Brain microvascular endothelial cell (primary cell): ENCODE measurements around the gene TBC1D7.

ENCODE experiments used
- DNase-seq: peaks from one replicate; pipeline ENCODE4 v3.0.0-alpha.2; 2020
- H3K27ac ChIP-seq: fragments of 250-450 bp; sonication (Bioruptor Pico); 2 replicates; pipeline ENCODE4 v1.5.1; 2020; ENCODE audit warnings: mild to moderate bottlenecking, moderate library complexity
- H3K27me3 ChIP-seq: fragments of 250-450 bp; sonication (Bioruptor Pico); replicated peaks from 2 replicates; pipeline ENCODE4 v1.5.1; 2020; ENCODE audit warnings: mild to moderate bottlenecking
- H3K36me3 ChIP-seq: fragments of 250-450 bp; sonication (Bioruptor Pico); replicated peaks from 2 replicates; pipeline ENCODE4 v1.5.1; 2020; ENCODE audit warnings: mild to moderate bottlenecking
- H3K4me3 ChIP-seq: 2 replicates; pipeline ENCODE4 v1.5.1; 2011; ENCODE audit warnings: low read depth, mild to moderate bottlenecking, control low read depth, low read length, moderate library complexity
- in situ Hi-C: cut with HindIII; loops from 2 replicates; pipeline ENCODE4 v1.10.0; 2017; ENCODE audit warnings: low sequenced_read_pairs, low pct_ligation_motif_present
- TF ChIP-seq, protein P1 (sequence below): IDR thresholded peaks from 2 replicates; pipeline ENCODE4 v1.5.1; 2011; ENCODE audit warnings: low read depth, mild to moderate bottlenecking, moderate library complexity, low read length, control low read depth, inconsistent platforms; ENCODE audit errors: missing control alignments

Gene TBC1D7

DNA sequence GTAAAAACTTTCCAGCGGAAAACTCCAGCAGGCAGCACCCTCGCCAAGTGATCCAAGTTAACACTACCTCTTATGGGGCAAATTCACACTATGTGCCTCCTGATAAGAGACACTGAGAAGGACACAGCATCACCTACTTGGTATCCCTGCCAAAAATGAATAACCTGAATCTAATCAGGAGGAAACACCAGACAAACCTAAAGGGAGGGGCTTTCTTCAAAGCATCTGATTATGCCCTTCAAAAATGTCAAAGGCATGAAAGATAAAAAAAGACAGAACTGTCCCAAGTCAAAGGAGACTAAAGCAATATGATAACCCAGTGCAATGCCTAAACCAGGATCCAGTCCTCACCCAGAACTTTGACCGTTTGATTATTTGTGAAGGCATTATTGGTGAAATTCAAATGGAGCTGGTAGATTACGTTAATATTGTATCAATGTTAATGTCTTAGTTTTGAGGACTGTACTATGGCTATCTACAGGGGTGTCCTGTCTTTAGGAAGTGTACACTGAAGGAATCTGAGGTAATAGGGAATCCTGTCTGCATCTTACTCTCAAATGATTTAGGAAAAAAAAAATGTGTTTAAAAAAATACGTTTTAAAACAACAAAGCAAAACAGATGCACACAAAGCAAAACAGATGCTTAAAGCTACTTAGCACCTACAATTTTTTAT is 8.3 kb downstream of the TBC1D7 start:
- Histone ChIP-seq H3K27ac (no peak overlapping the region), H3K27me3 (no peaks in the 10 kb centered on the region), H3K36me3 (peaks cover 41% of the 10 kb centered on the region), H3K4me3 (no peak overlapping the region)
- no peak for DNase-seq
- TF ChIP-seq, protein P1, sequence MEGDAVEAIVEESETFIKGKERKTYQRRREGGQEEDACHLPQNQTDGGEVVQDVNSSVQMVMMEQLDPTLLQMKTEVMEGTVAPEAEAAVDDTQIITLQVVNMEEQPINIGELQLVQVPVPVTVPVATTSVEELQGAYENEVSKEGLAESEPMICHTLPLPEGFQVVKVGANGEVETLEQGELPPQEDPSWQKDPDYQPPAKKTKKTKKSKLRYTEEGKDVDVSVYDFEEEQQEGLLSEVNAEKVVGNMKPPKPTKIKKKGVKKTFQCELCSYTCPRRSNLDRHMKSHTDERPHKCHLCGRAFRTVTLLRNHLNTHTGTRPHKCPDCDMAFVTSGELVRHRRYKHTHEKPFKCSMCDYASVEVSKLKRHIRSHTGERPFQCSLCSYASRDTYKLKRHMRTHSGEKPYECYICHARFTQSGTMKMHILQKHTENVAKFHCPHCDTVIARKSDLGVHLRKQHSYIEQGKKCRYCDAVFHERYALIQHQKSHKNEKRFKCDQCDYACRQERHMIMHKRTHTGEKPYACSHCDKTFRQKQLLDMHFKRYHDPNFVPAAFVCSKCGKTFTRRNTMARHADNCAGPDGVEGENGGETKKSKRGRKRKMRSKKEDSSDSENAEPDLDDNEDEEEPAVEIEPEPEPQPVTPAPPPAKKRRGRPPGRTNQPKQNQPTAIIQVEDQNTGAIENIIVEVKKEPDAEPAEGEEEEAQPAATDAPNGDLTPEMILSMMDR, result no peak
- in situ Hi-C loops, result no loop called here

DNA sequence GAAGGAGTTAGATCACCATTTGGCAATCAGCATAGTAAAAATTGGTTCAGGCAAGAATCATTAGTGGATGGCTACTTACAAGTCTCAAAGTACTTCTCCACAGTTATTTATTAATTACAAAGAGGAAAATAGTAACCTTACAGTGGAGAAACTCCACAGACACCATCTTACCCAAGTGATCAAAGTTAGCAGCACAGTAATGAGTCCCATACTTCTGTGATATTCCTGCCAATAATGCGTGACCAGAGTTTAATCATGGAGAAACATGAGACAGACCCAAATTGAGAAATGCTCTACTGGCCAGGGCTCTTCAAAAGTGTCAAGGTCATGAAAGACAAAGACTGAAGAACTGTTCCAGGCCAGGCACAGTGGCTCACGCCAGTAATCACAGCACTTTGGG is 9.5 kb downstream of the TBC1D7 start:
- DNase-seq, result no peak
- H3K27ac ChIP-seq, result no peak overlapping the region
- H3K4me3 ChIP-seq, result no peak overlapping the region
- no peaks in the 10 kb centered on the region for H3K27me3 ChIP-seq
- in situ Hi-C loops, result no loop called here
- TF ChIP-seq, protein P1, result no peak
- peaks cover 46% of the 10 kb centered on the region for H3K36me3 ChIP-seq

DNA sequence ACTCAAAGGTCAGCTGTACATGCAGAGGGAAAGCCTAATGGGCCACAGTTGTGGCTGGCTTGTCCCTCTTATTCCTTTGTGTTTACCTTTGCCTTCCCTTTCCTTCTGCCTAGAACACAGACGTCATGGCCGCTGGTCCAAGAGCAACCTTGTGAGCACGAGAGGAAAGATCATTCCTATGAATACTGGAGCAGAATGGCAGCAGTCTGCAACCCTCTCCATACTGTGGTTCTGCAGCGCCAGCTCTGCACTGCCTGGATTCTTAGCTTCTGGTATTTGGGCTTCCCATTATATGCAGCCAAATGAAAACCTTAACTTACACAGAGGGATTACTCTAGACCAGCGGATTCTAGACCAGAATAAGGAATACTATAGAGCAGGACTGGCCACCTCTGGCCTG is 12.4 kb downstream of the TBC1D7 start:
- H3K27me3 ChIP-seq, result no peaks in the 10 kb centered on the region
- TF ChIP-seq, protein P1, result no peak
- no peak for DNase-seq
- in situ Hi-C loops, result no loop called here
- no peak overlapping the region for H3K4me3 ChIP-seq
- H3K36me3 ChIP-seq, result peaks cover 38% of the 10 kb centered on the region
- no peak overlapping the region for H3K27ac ChIP-seq

DNA sequence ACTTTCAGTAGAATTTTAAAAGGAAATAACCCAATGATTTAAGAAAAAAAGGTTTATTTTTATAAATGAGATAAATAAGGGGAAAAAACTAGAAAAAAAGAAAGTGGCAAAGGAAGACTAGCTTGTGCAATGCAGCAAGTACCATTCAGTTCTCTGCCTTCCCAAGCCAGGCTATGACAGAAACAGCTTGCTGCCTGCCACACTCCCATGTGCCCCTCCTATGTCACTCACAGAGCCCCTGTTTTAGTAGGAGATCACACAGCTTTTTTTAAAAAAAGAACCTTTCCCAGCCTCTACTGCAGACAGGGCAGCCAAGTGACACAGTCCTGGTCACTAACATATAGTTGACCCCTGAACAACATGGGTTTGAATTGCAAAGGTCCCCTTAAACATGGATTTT is 13.5 kb downstream of the TBC1D7 start:
- DNase-seq, result no peak
- no peak overlapping the region for H3K27ac ChIP-seq
- peaks cover 29% of the 10 kb centered on the region for H3K36me3 ChIP-seq
- in situ Hi-C loops, result no loop called here
- TF ChIP-seq, protein P1, result no peak
- H3K27me3 ChIP-seq, result no peaks in the 10 kb centered on the region
- H3K4me3 ChIP-seq, result no peak overlapping the region

DNA sequence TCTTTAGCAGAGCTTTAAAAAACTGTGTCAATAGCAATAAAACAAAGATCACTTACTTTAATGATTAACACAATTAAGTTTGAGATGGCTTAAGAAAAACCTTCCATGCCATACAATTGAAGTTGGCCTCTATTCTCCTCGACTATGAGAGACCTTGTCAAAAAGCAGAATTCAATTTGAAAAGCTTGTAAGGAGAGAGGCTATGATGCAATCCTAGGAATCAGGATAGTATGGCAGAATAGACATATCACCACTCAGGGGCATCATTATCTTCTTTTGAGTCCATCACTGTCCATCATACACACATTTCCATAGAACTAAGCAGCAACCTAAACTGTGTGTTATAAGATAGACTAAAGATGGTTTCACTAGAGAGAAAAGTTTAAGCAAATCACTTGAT is 17.2 kb downstream of the TBC1D7 start:
- TF ChIP-seq, protein P1, result no peak
- H3K36me3 ChIP-seq, result peaks cover 20% of the 10 kb centered on the region
- no peak overlapping the region for H3K27ac ChIP-seq

DNA sequence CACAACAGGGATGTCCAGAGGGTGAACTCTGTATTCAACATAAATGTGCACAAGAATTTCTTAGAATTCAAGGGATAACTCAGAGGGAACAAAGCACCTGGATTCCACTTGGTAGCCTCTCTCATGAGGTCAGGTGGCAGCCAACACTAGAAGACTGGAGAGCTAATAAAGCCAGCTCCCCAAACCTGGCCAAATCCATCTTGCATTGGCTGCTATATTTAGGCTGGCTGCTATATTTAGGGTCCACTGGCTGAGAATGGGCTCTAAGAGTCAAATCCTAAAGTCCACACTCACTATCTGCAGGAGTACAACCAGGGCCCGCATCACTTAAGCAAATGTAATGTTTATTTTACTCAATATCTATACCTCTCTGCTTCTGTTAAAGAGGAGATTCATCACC is 20.0 kb downstream of the TBC1D7 start:
- no peak overlapping the region for H3K4me3 ChIP-seq
- TF ChIP-seq, protein P1, result no peak
- peaks cover 8% of the 10 kb centered on the region for H3K36me3 ChIP-seq
- peak overlapping the region; percentile 90 for H3K27ac ChIP-seq
- no peaks in the 10 kb centered on the region for H3K27me3 ChIP-seq
- in situ Hi-C loops, result no loop called here
- no peak for DNase-seq

More for the DNA sequence above, 17.2 kb downstream of the TBC1D7 start:
- in situ Hi-C loops, result no loop called here
- DNase-seq, result no peak
- no peaks in the 10 kb centered on the region for H3K27me3 ChIP-seq
- H3K4me3 ChIP-seq, result no peak overlapping the region
